Glutamatergic neuron (in vitro differentiated cells): ENCODE data around the gene PRDM7. TPM values are rescaled to one million over a fixed set of nuclear protein-coding genes. Genes with fewer than 3 reads are reported as not detected.

Source experiments
- DNase-seq: peaks from one replicate; pipeline ENCODE4 v3.0.0; 2022
- H3K27ac Mint-ChIP-seq: one replicate; pipeline ENCODE4 v1.8.0; 2020; ENCODE audit warnings: mild to moderate bottlenecking, mixed read lengths, inconsistent platforms; ENCODE audit not compliant: unreplicated experiment
- H3K27me3 Mint-ChIP-seq: one replicate; pipeline ENCODE4 v1.8.0; 2020; ENCODE audit warnings: mild to moderate bottlenecking, moderate library complexity, mixed read lengths, inconsistent platforms; ENCODE audit not compliant: unreplicated experiment
- H3K36me3 Mint-ChIP-seq: one replicate; pipeline ENCODE4 v1.8.0; 2020; ENCODE audit warnings: mild to moderate bottlenecking, mixed read lengths, inconsistent platforms; ENCODE audit not compliant: unreplicated experiment
- H3K4me1 Mint-ChIP-seq: one replicate; pipeline ENCODE4 v1.8.0; 2020; ENCODE audit warnings: mild to moderate bottlenecking, low read depth, mixed read lengths, inconsistent platforms; ENCODE audit not compliant: unreplicated experiment
- H3K4me3 Mint-ChIP-seq: one replicate; pipeline ENCODE4 v1.8.0; 2020; ENCODE audit warnings: mild to moderate bottlenecking, mixed read lengths, inconsistent platforms; ENCODE audit not compliant: unreplicated experiment
- H3K9me3 Mint-ChIP-seq: one replicate; pipeline ENCODE4 v1.8.0; 2020; ENCODE audit warnings: mild to moderate bottlenecking, moderate library complexity, mixed read lengths, inconsistent platforms; ENCODE audit not compliant: unreplicated experiment
- total RNA-seq: library from RNA; stranded (reverse); fragmentation: NEBNext Ultra II Directional; extraction: Animal tissue kit (Norgen Biotek cat#: 25700); gene quantifications from one replicate; pipeline ENCODE4 v1.2.1, GENCODE V29; 2021; ENCODE audit not compliant: unreplicated experiment
- TF ChIP-seq, protein P1 (sequence below): fragments of 200-600 bp; sonication (generic); IDR thresholded peaks from one replicate; pipeline ENCODE4 v1.5.0; 2021; ENCODE audit not compliant: partially characterized antibody, unreplicated experiment

Gene PRDM7
- total RNA-seq, 1 donor from 2014 or later, result not detected

DNA sequence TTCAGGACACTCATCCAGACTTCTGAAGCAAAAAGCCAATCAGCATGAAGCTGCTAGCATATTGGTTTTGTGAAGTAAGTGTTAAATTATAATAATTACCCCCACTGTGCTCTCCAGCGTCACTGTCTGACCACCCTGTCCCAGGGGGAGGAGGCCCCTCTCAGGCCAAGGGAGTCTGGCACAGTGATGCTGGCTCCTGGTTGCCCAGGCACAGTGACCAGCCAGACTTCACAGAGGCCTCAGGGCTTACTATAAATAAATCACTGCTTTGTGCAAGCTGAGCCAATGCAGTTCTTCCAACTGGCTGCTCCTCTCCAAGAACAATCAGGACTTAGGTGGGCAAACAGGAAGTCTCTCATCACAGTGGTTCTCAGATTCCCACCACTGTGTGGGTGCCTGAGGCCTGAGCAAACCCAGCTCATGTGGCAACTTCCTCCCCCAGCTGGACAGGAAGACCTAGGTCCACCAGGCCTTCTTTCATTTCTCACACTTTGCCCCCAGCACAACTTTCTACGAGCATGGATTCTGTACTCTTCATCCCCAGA is 56.2 kb downstream of the PRDM7 start:
- TF ChIP-seq, protein P1, sequence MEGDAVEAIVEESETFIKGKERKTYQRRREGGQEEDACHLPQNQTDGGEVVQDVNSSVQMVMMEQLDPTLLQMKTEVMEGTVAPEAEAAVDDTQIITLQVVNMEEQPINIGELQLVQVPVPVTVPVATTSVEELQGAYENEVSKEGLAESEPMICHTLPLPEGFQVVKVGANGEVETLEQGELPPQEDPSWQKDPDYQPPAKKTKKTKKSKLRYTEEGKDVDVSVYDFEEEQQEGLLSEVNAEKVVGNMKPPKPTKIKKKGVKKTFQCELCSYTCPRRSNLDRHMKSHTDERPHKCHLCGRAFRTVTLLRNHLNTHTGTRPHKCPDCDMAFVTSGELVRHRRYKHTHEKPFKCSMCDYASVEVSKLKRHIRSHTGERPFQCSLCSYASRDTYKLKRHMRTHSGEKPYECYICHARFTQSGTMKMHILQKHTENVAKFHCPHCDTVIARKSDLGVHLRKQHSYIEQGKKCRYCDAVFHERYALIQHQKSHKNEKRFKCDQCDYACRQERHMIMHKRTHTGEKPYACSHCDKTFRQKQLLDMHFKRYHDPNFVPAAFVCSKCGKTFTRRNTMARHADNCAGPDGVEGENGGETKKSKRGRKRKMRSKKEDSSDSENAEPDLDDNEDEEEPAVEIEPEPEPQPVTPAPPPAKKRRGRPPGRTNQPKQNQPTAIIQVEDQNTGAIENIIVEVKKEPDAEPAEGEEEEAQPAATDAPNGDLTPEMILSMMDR, result no peak
- peak overlapping the region; percentile 62 for H3K27ac Mint-ChIP-seq

DNA sequence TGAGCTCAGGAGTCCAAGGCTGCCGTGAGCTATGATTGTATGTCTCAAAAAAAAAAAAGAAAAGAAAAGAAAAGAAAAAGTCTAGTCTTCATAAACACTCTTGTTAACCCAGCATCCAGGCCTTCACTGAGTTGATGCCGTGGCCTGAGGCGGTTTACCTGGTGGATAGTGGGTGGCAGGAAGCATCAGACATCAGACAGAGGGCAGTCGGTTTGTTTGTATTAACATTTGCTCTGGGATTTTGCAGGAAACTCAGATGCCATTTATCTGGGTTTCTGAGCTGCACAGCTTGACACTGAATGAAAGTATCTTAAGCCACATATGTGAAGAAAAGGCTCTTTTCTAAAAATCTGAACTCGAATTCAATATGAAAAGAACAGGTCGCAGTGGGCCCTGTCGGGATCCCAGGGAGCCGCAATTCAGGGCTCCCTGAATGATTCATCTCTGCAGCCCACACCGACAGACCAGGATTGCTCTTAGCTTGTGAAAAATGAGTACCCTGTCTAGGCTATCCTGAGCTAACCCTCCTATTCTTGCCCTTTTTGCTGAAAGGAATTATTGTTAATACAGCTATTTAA is 56.8 kb downstream of the PRDM7 start:
- Mint-ChIP-seq H3K36me3 (no peaks in the 10 kb centered on the region), H3K4me1 (peaks cover 16% of the 10 kb centered on the region), H3K27ac (peak overlapping the region; percentile 77), H3K9me3 (peaks cover 11% of the 10 kb centered on the region), H3K27me3 (peaks cover 11% of the 10 kb centered on the region), H3K4me3 (peak overlapping the region; percentile 87)
- no peak for DNase-seq
- TF ChIP-seq, protein P1, result no peak

More for the DNA sequence above, 56.2 kb downstream of the PRDM7 start:
- Mint-ChIP-seq H3K36me3 (no peaks in the 10 kb centered on the region), H3K27me3 (peaks cover 11% of the 10 kb centered on the region), H3K4me1 (peaks cover 16% of the 10 kb centered on the region), H3K4me3 (peak overlapping the region; percentile 52), H3K9me3 (peaks cover 11% of the 10 kb centered on the region)
- DNase-seq, result no peak

DNA sequence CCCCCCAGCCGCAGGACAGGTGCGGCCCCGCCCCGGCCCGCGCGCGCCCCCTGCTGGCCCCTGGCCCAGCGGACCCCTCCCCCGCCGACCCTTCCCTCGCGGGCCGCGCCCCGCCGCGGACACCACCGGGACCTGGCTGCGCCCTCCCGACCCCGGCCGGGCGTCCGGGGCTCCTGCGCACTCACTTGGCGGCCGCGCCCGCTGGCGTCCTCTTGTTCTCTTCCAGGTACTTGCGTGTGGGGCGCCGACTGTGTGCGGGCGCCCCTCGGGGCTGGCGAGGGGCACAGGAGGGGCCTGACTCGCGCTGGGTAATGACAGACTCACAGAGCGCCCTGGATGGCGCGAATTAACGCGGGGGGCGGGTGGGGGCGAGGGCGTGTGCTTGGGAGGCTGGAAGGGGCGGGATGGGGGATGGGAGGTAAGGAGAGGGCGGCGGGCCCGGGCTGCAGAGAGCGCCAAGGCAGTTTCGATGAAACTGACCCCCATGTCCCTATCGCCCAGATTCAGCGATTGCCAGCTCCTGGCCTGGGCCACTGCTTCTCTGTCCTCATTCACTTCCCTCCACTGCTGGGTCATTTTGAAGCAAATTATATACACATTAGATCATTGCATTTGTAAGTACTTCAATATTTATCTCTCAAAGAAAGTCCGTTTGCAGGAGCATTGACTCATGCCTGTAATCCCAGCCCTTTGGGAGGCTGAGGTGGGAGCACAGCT is 57.4 kb downstream of the PRDM7 start:
- TF ChIP-seq, protein P1, result peak; percentile 45
- peak overlapping the region; percentile 87 for H3K4me3 Mint-ChIP-seq
- peak overlapping the region; percentile 77 for H3K27ac Mint-ChIP-seq
- H3K4me1 Mint-ChIP-seq, result peaks cover 16% of the 10 kb centered on the region
- H3K36me3 Mint-ChIP-seq, result no peaks in the 10 kb centered on the region
- H3K27me3 Mint-ChIP-seq, result peaks cover 11% of the 10 kb centered on the region
- H3K9me3 Mint-ChIP-seq, result peaks cover 11% of the 10 kb centered on the region
- peak; percentile 81 for DNase-seq

DNA sequence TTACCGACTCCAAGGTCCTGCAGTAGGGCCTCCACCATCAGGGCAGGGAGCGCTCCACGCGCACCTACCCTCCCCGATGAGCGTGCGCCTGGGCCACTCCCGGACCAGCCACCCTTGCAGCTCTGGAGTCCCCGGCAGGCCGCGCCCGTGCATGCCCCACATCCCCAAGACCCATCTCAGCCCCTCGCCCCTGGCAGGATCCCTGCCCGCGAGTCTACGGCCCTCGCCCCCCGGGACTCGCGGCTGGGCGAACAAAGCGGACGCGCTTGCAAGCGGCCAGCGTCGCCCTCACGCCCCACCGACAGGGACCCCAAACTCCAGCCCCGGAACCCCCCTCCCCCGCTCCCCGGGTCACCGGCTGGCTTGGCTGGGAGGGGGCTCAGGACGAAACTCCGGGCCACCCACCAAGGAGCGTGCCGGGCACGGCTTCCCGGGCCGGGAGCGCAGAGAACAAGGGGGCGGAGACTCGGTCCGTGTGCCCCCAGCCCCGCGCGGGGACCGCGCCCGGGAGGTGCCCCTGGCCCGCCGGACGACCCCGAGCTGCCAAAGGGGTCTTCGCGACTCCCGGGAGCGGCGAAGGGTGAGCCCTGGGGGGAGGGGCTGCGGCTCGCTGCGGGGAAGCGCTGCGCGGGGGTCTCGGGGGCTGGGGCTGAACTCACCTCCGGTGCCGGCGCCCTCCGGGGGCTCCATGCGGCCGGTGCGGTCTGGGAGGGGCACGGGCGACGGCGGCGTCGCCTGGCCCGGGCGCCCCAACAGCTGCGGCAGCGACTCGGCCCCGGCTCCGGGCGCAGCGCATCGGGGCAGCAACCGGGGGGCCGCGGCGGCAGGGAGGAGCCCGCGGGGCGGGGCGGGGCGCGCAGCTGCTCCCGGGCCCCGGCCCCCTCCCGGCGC is 58.2 kb downstream of the PRDM7 start, which contains the start of gene DBNDD1:
DBNDD1 (minus strand) TSS at position 805 of the 891 bp plus-strand sequence; CDS start at position 690, 115 bp downstream.
- Mint-ChIP-seq H3K27ac (peak within 1 kb of the TSS; percentile 77), H3K27me3 (peaks cover 11% of the 10 kb centered on the region), H3K36me3 (no peaks in the 10 kb centered on the region), H3K9me3 (peaks cover 8% of the 10 kb centered on the region), H3K4me3 (peak within 1 kb of the TSS; percentile 87), H3K4me1 (peaks cover 16% of the 10 kb centered on the region)
- DNase-seq, result peak; percentile 57
- TF ChIP-seq, protein P1, result no peak
